Globus pallidus (tissue), 1 donor: ENCODE data around the gene CEP72.
"Not testable (repeated sequence)": the region's sequence is repeated elsewhere in the genome, so short reads cannot be mapped to it uniquely, and the experiment has no call there.

Experiments
- DNase-seq: peaks from one replicate; pipeline ENCODE4 v3.0.0-alpha.2; 2015; ENCODE audit warnings: low spot score

The CEP72 gene

DNA sequence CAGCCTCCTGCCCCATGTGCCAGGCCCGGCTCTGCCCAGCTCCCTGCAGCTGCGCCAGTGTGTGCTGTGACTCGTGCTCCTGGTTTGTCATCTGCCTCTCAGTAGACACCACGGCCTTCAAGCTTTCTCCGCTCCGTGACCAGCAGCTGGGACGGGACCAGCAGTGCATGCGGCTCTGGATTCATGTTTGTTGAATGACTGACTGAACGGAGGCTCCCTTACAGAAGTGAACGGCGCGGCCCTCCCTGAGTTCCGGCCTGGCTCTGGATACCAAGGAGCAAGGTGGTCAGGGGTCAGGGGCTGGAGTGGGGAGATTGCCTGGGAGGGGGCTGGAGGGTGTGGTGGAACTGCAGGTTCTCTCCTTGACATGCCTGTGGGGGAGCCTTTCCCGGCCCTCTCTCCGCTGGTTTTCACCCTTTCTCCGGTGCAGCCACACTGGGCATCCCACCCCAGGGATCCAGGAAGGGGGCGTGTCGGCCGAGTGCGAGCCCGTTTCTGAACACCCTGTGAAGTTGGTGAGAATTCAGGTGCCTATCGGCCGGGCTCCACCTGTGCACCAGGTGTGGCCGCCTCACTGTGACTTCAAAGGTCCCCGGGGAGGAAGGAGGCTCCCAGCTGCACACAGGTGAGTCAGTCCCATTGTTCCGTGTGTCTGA lies 11.1 kb upstream of the CEP72 start:
- no peak for DNase-seq

DNA sequence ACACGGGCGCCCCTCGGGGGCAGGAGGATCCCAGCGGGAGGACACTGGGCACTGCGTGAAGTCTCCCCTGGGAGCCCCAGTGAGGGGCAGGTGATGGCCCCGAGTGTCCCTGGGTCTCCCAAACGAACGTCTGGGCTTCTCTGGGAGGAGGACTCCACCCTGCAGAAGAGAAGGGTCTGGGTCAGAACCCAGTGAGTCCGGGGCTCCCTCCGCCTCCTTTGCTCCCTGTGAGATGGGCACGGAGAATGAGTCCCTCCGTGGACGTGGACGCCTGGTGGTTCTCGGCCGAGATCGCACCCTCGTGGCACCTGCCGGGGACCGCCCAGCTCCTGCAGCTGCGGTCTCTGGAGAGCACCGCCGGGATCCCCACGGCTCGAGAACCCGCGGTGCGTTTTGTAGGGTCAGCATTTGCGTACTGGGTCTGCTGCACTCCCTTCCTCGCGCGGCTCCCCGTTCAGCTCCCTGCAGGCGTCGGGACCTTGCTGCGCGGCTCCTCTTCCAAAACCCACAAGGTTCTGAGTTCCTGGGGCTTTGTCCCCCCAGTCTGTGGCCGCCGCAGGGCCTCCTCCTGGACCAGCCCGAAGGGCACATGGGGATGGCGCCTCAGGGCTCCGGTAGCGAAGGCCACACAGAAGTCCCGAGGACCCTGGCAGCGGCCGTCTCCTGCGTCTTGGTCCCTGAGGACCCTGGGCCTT lies 10.2 kb upstream of the CEP72 start:
- no peak for DNase-seq

DNA sequence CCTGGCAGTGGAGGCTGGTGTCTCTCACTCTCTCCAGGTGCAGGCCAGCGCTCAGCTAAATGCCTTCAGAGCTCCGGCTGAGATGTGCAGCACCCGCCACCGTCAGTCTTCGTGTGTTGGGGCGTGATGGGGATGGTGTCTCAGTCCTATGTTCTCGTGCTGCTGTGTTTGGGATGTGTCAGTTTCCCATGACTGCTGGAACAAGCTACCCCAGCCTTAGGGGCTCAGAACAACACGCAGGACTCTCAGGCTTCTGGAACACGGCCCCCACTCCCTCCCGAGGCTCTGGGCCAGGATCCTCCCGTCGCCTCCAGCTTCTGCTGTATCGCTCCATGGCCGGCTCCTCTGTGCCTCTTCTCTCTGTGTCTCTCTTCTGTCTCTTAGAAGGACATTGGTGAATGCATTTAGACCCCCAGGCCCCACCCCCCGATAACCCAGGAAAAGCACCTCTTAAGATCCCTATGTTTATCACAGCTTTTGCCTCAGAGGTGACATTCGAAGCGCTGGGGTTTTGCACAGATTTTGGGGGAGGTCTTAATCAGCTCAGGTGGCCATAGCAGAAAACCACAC lies 9.6 kb upstream of the CEP72 start:
- DNase-seq, result no peak

DNA sequence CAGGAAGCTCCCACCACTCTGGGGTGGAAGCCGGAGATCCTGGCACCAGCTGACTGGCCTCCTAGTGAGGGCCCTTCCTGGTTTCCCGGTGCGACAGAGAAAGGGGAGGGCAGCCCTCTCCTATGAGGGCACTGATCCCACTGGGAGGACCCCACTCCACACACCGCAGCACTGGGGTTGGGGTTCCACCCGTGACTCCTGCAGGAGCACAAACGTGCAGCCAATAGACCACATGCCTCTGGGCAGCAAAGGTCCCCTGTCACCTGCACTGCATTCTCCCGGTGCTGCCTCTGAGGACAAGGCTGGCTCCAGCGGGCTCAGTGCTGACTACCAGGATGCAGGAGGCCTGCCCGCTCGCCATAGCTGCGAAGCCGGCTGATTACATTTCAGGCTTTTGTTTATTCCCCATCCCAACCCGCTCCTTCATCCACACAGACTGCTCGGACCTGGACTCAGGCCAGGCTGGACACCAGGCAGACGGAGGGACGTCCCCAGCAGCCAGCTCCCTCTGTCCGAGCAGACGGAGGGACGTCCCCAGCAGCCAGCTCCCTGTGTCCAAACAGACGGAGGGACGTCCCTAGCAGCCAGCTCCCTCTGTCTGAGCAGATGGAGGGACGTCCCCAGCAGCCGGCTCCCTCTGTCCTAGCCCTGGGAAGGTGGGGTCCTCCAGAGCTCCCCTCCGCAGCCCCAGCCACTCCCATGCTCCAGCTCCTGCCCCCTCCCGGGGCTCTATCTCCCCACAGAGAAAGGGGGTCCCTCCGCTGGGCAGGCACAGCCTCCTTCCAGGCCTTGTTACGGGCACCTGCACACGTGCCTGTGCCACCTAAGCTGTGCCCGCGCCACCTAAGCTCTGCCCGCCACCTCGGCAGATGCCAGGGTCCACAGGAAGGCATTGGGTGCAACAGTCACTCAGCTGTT lies 8.8 kb upstream of the CEP72 start:
- no peak for DNase-seq

DNA sequence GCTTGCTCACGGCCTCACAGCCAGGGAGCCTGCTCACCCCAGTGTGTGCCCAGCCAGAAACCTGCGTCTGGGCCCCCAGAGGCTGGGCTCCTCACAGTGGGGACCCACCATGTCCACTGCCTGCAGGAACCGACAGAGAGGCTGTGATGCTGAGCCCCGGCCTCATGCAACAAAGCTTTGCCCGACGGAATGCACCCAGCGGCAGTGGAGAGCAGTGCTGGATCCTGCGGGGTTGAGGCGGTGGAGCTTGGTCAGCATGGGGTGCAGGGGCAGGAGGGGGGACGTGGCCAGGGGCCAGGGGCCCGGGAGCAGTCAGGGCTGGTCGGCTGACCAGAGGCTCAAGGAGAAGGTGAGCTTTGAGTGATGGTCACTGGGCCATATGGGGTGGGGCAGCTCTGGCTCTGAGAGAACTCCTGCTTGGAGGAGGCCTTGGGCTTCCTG lies 7.7 kb upstream of the CEP72 start:
- no peak for DNase-seq

DNA sequence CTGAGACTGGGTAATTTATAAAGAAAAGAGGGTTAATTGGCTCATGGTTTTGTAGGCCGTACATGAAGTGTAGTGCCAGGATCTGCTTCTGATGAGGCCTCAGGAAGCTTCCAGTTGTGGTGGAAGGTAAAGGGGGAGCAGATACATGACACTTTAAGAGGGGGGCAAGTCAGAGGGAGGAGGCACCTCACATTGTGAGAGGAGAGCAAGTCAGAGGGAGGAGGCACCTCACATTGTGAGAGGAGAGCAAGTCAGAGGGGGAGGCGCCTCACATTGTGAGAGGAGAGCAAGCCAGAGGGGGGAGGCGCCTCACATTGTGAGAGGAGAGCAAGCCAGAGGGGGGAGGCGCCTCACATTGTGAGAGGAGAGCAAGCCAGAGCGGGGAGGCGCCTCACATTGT lies 7.0 kb upstream of the CEP72 start:
- not testable (repeated sequence) for DNase-seq

DNA sequence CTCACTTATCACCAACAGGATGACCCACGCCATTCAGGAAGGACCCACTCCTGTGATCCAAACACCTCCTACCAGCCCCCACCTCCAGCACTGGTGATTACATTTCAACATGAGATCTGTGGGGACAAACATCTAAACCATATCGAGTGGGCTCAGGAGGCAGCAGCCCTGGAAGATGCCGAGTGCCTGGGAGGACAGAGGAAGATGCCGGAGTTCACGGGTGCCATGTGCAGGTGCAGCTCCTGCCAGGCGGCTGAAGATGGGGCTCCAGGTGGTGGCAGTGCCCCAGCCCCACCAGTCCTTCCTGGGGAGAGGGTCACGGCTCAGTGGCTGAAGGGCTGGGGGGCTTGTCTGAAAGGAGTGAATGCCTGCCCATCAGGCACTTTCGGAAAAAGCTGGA lies 6.1 kb upstream of the CEP72 start:
- DNase-seq, result no peak

DNA sequence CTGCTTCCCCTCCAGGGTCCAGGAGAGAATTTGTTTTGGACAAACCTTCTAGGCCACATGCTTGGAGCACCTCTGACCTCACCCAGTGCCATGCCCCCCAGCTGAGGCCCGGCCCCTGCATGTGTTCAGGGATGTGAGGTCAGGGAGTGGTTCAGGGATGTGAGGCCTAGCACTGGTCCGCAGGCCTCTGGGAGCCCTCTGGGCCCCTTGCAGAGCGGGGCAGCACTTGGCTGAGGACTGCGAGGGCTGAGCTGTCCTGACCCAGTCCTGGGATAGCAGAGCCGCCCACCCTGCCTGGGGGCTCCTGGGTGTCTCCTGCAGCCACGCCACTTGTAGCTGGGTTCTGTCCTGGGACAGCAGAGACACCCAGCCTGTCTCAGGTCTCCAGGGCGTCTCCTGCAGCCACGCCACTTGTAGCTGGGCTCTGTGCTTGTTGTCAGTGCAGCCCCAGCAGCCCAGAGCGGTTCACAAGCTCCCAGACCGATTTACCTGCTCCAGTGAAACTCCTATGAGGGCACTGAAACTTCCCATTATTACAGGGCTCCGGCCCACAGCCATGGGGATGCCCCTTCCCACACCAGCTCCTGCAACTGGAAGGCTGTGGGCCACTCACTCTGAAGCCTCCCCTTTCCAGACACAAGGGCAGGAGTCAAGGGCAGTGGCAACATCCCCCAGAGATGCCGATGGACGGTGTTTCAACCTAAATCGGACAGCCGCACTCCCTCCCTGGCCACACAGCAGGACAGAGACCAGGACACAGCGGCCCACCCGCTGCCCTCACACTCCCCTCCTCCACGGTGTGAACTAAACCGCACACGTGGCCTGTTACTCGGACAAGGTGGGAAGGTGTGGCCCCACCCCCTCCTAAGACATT lies 5.4 kb upstream of the CEP72 start:
- DNase-seq, result no peak

DNA sequence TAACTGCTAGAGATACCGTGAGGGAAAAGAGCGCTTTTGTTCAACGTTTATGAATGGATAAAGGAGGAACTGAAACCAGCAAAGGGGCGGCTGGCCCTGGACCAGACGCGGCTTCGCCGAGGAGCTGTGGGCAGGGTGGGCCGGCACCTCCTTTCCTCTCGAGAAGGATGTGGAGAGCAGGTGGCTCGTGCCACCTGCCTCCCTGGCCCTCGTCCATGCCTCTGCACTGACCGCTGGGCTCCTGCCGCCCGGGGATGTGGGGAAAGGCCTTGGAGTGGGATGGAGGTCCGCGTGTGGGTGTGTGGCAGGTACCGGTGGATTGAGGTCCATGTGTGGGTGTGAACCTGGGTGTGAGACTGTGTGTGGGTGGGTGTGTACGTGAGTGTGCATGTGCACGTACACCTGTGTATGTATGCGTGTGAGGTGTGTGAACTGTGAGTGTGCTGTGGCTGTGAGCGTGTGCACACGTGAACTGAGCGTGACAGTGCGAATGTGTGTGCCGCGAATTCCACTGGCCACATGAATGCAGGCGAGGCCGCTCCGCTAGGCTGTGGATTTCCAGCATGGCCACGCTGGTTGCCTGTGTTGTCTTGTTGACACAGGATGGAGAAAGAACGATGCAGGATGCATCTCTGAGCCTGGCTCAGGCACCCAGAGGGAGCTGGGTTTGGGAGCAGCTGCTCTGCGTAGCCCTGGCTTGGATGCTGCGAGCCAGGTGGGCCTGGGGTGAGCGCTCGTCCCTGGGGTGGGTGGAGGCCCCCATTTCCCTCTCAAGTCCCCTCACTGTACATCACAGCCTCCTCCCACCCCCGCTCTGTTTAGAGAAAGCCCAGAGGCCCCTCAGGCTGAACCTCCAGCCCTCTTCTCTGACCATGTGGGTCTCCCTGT lies 4.4 kb upstream of the CEP72 start:
- no peak for DNase-seq

DNA sequence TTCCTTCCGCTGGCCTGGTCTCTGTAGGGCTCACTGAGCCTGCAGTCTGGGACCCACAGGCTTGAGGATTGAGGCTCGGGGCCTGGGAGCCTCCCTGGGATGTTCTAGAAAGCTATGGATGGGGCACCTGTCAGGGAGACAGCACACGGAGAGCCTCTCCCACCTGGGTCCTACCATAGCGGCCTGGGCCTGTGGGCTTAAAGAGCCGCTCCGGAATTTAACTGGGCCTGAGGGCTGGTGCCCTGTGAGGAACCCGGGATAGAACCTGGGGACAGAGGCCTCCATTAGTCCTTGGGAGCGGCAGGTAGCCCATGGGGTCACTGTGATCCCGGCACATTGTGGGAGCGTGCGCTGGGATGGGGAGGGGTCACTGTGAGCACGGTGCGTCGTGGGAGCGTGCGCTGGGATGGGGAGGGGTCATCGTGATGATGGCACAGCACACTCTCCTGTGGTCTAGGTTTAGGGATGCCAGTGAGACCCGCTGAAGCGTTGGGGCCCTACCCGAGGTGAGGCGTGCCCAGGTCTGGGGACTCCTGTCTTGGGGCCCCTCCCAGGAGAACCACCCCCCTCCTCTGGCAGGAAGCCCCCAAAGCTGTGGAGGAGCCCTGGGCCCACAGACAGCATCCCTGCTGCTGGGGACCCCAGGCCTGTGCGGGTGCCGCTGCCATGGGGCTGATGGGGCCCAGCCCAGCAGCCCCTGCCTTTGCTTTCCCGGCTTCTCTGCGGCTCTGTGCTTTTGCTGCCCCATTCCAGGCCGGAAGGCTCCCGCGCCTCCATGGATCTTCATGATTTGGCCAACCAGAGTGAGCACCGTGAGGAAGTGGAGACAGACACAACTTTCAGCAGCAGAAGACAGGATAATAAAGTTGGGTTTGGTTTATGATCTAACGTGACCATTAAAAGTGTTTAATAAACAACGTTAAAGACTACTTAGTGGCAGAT lies 3.4 kb upstream of the CEP72 start:
- DNase-seq, result no peak

DNA sequence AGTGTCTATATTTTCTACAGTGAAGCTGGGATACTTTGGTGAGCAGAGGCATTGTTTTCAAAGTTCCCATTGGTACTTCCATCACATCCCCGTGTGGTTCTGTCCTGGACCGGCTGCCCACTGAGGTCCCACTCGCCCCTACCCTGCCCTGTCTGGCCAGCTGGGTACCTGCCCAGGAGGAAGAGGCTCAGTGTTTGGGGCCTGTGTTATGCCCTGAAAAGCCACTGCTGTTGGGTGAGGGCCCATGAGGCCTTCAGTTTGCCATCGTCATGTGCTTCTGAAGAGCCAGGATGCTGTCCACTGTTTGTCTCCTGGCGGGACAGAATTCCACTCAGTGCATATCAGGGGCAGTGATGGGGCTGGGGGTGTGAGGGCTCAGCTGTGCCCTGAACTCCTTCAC lies 2.6 kb upstream of the CEP72 start:
- DNase-seq, result no peak

DNA sequence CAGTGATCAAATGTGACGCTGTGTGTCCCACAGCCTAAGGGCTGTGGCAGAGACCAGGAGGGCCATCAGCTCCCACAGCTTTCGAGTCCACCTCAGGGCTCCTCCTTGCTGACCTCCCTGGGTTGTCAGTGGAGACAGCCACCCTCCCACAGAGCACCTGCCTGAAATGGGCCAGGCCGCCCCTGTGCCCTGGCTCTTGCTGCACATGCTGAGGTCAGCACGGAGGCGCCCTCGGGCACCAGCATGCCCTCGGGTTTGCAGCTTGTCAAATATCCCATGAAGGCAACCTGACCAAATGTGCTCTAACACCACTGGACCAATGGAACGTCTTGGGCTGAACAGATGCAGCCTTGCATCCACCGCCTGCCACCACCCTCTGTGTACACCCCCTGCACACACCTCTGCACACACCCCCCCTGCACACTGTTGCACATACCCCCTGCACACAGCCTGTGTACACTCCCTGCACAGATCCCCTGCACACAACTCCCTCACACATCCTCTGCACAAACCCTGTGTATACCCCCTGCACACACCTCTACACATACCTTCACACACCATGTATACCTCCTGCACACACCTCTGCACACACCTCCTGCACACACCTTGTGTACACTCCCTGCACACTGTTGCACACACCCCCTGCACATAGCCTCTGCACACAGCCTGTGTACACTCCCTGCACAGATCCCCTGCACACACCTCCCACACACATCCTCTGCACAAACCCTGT lies 2.0 kb upstream of the CEP72 start:
- no peak for DNase-seq

DNA sequence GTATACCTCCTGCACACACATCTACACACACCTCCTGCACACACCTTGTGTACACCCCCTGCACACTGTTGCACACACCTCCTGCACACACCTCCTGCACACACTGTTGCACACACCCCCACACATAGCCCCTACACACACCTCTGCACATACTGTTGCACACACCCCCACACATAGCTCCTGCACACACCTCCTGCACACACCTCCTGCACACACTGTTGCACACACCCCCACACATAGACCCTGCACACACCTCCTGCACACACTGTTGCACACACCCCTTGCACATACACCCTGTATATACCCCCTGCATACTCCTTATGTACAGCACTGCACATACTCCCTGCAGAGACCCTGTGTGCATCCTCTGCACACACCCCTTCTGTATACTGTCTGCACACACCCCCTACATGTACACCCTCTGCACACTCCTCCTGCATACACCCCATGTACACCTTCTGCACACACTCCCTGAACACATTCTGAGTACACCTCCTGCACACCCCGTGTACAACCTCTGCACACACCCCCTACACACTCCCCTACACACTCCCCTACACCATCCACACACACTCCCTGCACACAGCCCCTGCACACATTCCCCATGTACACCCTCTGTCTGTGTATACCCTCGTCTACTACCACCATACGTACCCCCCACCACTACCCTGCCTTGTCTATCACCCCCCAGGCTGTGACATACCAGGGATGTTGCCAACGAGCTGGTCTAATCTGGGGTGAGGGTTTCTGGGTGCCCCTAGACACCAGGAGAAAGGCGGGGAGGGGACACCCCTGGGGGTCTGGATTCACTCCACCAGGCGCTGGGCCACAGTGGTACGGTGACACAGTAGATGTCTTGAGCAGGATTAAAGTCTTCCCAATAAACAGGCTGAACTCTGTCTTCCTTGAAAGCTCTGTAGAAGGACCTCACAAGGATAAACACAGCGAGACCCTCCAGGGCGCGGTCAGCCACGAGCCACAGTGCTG lies 1.1 kb upstream of the CEP72 start:
- no peak for DNase-seq

DNA sequence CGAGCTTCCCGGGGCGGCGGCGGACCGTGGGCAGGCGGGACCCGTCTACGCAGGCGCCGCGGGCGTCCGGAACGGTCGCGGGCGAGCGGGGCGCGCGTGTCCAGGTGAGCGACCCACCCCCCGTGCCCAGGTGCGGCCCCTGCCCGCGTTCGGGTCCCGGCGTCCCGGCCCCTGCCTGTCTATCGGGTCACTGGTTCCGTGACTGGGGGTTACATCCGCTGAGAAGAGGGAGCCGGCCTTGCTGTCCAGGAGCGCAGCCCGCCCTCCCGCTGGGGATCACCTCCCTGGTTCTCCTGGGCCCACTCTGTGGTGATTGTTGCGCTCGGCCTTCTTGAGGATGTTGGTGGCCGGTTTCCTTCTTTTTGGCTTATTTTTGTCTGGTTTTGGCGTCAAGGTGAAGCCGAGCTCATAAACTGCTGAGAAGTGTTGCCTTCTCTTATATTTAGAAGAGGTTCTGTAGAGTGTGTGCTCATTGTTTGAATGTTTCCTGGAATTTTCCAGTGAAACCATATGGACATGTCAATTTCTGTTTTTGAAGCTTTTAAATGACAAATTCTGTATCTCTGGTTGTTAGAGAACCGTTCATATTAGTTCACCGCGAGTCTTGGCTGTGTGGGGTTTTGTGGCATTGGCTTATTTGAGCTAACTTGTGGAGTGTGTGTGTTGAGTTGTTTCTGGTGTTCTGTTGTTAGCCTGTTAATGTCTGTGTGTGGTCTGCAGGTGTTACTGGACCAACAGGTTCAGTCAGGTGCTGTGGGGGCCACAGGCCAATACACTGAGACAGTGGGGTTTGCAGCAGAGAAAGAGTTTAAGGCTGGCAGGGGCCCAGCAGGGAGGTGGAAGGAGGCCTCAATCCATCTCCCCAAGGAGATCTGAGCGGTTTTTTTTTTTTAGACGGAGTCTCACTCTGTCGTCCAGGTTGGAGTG lies 621 bp downstream of the CEP72 start:
- DNase-seq, result no peak

DNA sequence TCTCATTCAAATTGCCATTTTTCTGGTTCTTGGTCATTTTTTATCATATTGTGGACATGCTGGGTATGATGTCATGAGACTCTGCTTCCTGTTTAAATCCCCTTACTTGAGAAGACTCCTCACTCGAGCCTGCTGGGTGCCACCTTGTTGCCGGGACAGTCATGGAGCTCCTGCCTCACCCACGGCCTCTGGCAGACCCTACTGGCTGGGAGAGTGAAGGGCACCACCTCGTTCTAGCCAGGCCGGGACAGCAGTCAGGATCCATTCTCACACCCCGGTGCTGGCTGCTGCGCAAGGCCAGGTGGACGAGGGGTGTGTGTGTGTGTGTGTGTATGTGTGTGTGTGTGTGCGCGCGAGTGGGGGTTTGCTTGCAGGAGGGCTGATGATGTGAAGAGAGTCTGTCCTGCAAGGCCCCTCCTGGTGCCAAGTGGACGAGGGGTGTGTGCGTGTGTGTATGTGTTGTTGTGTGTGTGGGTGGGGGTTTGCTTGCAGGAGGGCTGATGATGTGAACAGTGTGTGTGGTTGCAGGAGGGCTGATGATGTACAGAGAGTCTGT lies 4.4 kb downstream of the CEP72 start:
- no peak for DNase-seq

DNA sequence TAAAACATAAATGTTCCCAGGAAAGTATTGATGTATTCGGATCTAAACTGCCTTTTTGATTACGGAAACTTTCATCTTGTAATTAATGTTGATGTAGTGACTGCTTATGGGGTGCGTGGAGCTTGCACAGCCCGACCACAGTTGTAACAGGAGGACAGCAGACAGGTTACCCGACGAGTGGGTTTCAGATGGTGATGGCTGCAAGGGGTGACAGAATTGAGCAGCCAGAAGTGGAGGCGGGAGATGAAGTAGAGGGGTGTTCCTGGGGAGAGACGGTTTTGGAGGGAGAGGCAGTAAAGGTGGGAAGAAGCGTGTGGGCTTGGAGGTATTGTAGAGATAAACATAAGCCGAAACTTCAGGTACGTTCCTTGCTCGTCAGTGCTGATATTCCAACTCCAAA lies 5.8 kb downstream of the CEP72 start:
- DNase-seq, result no peak
